Adrenal gland (tissue), 5 donors: Measurements from ENCODE around the gene TBX22.

Experiments used
- CTCF ChIP-seq, 6 experiments: fragments of 450-650 bp in 4 of 6; fragments of 200-600 bp in 2 of 6; sonication (generic) in 1 of 6; IDR thresholded peaks; 1 replicate in 5 of 6; 2 replicates in 1 of 6; pipeline versions ENCODE4 v1.5.1 to v1.8.0; 2016 to 2021; ENCODE audit warnings: antibody characterized with exemption in 6 of 6, mild to moderate bottlenecking in 2 of 6, moderate library complexity in 1 of 6
- POLR2A ChIP-seq, 2 donors: fragments of 450-650 bp; IDR thresholded peaks; one replicate each; pipeline ENCODE4 v1.6.1; 2017; ENCODE audit warnings: antibody characterized with exemption in 2 of 2, mild to moderate bottlenecking in 2 of 2, moderate library complexity in 1 of 2
- donor health status: DM: no; HTN: no; CAD: no.

GRCh38 chrX:79975605-79976004, 38.9 kb upstream of the TBX22 start:
- TF ChIP-seq CTCF (IDR thresholded peaks at IDR 0.05) (no peak), POLR2A (IDR thresholded peaks at IDR 0.05) (no peak)
